Tibial nerve (tissue), 3 donors: ENCODE measurements around the gene ZMYND8.

Source experiments
- CTCF ChIP-seq, 5 experiments: fragments of 200-600 bp in 3 of 5; fragments of 450-650 bp in 2 of 5; sonication (generic) in 3 of 5; IDR thresholded peaks; one replicate each; pipeline ENCODE4 v1.5.1; 2016 to 2019; ENCODE audit warnings: antibody characterized with exemption in 5 of 5, mild to moderate bottlenecking in 3 of 5, moderate library complexity in 2 of 5
- POLR2A ChIP-seq, 2 donors: fragments of 450-650 bp; IDR thresholded peaks; one replicate each; pipeline ENCODE4 v1.6.1; 2017; ENCODE audit warnings: antibody characterized with exemption in 2 of 2, mild to moderate bottlenecking in 2 of 2, moderate library complexity in 2 of 2

- TF ChIP-seq CTCF (IDR thresholded peaks at IDR 0.05) = no peak
- no peak for TF ChIP-seq POLR2A (IDR thresholded peaks at IDR 0.05)
Observed at GRCh38 chr20:47389867-47390347, 33.4 kb upstream of the ZMYND8 start.
